ENCODE results near the gene SLC25A44.
"Not testable (repeated sequence)": the region's sequence is repeated elsewhere in the genome, so short reads cannot be mapped to it uniquely, and the experiment has no call there.

DNA sequence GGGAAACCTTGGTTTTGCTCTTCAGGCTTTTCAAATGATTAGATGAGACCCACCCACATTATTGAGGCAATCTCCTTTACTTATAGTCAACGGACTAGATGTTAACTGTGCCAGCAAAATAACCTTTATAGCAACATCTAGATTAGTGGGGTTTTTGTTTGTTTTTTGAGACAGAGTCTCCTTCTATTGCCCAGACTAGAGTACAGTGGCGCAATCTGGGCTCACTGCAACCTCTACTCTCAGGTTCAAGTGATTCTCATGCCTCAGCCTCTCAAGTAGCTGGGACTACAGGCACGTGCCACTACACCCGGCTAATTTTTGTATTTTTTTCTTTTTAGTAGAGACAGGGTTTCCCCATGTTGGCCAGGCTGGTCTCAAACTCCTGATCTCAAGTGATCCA, 3.6 kb upstream of the SLC25A44 start:
- not testable (repeated sequence) for TF ChIP-seq YY1 (IDR thresholded peaks at IDR 0.05; ENCODE audit: insufficient read depth, insufficient read length); SUZ12 (IDR thresholded peaks at IDR 0.05; ENCODE audit: extremely low read depth, insufficient read depth, insufficient read length); ZNF274 (IDR thresholded peaks at IDR 0.05; ENCODE audit: low read depth, low read length)
